ENCODE data around the gene CCDC159. TPM values are rescaled to one million over a fixed set of nuclear protein-coding genes. Genes with fewer than 3 reads are reported as not detected.

The CCDC159 gene
- total RNA-seq, 1 experiment from 2014 or later: 6.8 TPM

DNA sequence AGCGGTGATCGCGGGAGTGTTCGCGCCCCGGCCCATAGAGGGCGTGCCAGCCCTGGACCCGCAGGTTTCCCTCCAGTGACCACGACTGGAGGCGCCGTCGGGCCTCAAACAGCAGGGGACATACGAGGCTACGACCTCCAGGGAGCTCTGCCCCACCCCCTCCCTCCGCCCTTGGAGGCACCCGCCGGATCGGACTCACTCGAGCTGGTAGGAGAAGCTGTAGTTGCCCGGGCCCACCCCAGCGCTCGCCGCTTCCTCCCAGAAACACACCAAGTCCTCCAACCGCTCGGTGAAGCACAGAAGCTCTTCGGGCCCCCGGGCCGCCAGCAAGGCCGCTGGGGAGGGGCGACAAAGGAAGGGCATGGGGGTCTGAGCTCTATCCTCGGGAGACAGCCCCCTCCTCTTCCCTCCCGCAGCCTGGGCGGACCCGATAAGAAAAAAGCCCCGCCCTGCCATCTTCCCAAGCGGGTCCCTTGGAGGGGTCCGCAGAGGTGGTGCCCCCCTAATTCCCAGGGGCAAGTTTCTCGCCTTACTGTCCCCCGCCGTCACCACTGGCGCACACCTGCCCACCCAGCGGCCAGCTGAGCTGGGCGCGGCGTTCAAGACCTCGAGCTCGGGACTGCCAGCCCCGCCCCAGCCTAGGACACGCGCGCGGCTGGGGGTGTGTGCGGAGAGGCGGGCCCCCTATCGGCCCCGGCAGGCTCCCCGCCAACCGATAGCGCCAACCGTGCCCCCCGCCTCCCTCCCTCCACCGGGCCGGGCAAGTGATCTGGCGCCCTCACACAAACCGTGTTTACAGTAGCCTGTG lies 36.8 kb downstream of the CCDC159 start (continued):
- TF ChIP-seq ZMAT4 (CRISPR knock-in tag; IDR thresholded peaks at IDR 0.05) (no peak), ZNF416 (CRISPR knock-in tag; IDR thresholded peaks at IDR 0.05) (no peak), E2F5 (CRISPR knock-in tag; IDR thresholded peaks at IDR 0.05) (no peak), RORB (CRISPR knock-in tag; IDR thresholded peaks at IDR 0.05) (no peak), FOXK1 (CRISPR knock-in tag; IDR thresholded peaks at IDR 0.05) (peak; percentile 18; the same call in 1 of the 2 replicates), NFATC4 (CRISPR knock-in tag; IDR thresholded peaks at IDR 0.05) (no peak), OVOL2 (CRISPR knock-in tag; IDR thresholded peaks at IDR 0.05; ENCODE audit: borderline replicate concordance) (no peak), ZNF317 (CRISPR knock-in tag; IDR thresholded peaks at IDR 0.05; ENCODE audit: borderline replicate concordance, low read depth) (no peak), EMX1 (CRISPR knock-in tag; IDR thresholded peaks at IDR 0.05) (0 out of 2 replicates have a peak, but pooled peaks have one; percentile 69), RELA (CRISPR knock-in tag; IDR thresholded peaks at IDR 0.05; ENCODE audit: borderline replicate concordance) (no peak), ZNF423 (CRISPR knock-in tag; IDR thresholded peaks at IDR 0.05) (peak; percentile 79), ZNF396 (CRISPR knock-in tag; IDR thresholded peaks at IDR 0.05; ENCODE audit: borderline replicate concordance) (peak; percentile 82; the same call in 1 of the 2 replicates), ZNF121 (CRISPR knock-in tag; IDR thresholded peaks at IDR 0.05) (no peak), ZNF263 (CRISPR knock-in tag; IDR thresholded peaks at IDR 0.05; ENCODE audit: low read depth) (no peak), MYBL2 (CRISPR knock-in tag; IDR thresholded peaks at IDR 0.05) (0 out of 2 replicates have a peak, but pooled peaks have one; percentile 58), FOXP1 (CRISPR knock-in tag; IDR thresholded peaks at IDR 0.05; ENCODE audit: borderline replicate concordance) (peak; percentile 59; the same call in 1 of the 2 replicates), CREM (CRISPR knock-in tag; IDR thresholded peaks at IDR 0.05) (no peak), NFYB (CRISPR knock-in tag; conservative IDR thresholded peaks at IDR 0.05; ENCODE audit: low read depth) (0 out of 2 replicates have a peak, but pooled peaks have one; percentile 13), ZBTB43 (CRISPR knock-in tag; IDR thresholded peaks at IDR 0.05) (peak; percentile 73; the same call in 1 of the 2 replicates), SMAD3 (CRISPR knock-in tag; IDR thresholded peaks at IDR 0.05; ENCODE audit: borderline replicate concordance) (no peak)
- TF ChIP-seq, protein P1, sequence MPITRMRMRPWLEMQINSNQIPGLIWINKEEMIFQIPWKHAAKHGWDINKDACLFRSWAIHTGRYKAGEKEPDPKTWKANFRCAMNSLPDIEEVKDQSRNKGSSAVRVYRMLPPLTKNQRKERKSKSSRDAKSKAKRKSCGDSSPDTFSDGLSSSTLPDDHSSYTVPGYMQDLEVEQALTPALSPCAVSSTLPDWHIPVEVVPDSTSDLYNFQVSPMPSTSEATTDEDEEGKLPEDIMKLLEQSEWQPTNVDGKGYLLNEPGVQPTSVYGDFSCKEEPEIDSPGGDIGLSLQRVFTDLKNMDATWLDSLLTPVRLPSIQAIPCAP (CRISPR knock-in tag; IDR thresholded peaks at IDR 0.05): no peak
- TF ChIP-seq, protein P2, sequence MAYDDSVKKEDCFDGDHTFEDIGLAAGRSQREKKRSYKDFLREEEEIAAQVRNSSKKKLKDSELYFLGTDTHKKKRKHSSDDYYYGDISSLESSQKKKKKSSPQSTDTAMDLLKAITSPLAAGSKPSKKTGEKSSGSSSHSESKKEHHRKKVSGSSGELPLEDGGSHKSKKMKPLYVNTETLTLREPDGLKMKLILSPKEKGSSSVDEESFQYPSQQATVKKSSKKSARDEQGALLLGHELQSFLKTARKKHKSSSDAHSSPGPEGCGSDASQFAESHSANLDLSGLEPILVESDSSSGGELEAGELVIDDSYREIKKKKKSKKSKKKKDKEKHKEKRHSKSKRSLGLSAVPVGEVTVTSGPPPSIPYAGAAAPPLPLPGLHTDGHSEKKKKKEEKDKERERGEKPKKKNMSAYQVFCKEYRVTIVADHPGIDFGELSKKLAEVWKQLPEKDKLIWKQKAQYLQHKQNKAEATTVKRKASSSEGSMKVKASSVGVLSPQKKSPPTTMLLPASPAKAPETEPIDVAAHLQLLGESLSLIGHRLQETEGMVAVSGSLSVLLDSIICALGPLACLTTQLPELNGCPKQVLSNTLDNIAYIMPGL (CRISPR knock-in tag; IDR thresholded peaks at IDR 0.05): no peak; the same call in 1 of the 2 replicates
- TF ChIP-seq, protein P3, sequence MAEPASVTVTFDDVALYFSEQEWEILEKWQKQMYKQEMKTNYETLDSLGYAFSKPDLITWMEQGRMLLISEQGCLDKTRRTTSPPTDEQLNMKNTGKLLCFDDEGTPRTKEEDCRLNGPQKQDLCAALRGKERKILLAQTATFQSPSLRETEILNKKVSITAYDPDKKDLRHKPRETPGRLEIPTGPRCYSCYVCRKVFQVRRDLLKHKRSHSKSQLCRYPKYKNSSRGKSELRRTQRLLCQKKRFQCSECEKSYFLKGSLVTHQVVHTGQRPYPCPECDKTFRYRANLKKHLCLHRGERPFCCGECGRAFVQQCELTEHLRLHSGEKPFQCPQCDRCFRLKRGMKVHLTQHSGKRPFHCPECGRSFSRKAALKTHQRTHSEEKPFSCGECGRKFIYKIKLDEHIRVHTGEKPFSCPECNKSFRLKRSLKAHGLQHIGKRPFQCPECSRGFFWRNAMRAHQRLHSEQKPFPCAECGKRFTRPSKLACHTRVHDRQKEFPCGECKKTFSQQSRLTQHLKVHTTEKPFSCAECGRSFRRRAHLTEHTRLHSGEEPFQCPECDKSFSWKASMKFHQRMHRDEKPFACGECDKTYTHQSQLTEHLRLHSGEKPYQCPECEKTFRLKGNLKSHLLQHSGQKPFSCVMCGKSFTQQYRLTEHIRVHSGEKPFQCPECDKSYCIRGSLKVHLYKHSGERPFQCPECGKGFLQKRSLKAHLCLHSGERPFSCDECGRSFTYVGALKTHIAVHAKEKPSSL (CRISPR knock-in tag; conservative IDR thresholded peaks at IDR 0.05): no peak
- TF ChIP-seq, protein P4, sequence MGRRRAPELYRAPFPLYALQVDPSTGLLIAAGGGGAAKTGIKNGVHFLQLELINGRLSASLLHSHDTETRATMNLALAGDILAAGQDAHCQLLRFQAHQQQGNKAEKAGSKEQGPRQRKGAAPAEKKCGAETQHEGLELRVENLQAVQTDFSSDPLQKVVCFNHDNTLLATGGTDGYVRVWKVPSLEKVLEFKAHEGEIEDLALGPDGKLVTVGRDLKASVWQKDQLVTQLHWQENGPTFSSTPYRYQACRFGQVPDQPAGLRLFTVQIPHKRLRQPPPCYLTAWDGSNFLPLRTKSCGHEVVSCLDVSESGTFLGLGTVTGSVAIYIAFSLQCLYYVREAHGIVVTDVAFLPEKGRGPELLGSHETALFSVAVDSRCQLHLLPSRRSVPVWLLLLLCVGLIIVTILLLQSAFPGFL (CRISPR knock-in tag; IDR thresholded peaks at IDR 0.05; ENCODE audit: borderline replicate concordance): no peak
- TF ChIP-seq, protein P5, sequence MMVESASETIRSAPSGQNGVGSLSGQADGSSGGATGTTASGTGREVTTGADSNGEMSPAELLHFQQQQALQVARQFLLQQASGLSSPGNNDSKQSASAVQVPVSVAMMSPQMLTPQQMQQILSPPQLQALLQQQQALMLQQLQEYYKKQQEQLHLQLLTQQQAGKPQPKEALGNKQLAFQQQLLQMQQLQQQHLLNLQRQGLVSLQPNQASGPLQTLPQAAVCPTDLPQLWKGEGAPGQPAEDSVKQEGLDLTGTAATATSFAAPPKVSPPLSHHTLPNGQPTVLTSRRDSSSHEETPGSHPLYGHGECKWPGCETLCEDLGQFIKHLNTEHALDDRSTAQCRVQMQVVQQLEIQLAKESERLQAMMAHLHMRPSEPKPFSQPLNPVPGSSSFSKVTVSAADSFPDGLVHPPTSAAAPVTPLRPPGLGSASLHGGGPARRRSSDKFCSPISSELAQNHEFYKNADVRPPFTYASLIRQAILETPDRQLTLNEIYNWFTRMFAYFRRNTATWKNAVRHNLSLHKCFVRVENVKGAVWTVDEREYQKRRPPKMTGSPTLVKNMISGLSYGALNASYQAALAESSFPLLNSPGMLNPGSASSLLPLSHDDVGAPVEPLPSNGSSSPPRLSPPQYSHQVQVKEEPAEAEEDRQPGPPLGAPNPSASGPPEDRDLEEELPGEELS (CRISPR knock-in tag; IDR thresholded peaks at IDR 0.05): peak; percentile 52; the same call in 1 of the 2 replicates
- TF ChIP-seq, protein P6, sequence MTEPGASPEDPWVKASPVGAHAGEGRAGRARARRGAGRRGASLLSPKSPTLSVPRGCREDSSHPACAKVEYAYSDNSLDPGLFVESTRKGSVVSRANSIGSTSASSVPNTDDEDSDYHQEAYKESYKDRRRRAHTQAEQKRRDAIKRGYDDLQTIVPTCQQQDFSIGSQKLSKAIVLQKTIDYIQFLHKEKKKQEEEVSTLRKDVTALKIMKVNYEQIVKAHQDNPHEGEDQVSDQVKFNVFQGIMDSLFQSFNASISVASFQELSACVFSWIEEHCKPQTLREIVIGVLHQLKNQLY (CRISPR knock-in tag; IDR thresholded peaks at IDR 0.05): no peak
